Naive thymus-derived CD4-positive, alpha-beta T cell (primary cell): Measurements from ENCODE around the gene CFC1B. TPM values are rescaled to one million over a fixed set of nuclear protein-coding genes. Genes with fewer than 3 reads are reported as not detected.
"Not testable (repeated sequence)": the region's sequence is repeated elsewhere in the genome, so short reads cannot be mapped to it uniquely, and the experiment has no call there.

Experiments used
- ATAC-seq: fragments of 150-1000 bp; cut with Tn5 transposase; 2 replicates; pipeline ENCODE4 v1.10.0; 2021; ENCODE audit warnings: mild to moderate bottlenecking, moderate library complexity
- CTCF ChIA-PET: fragments of 350-600 bp; sonication (Branson Sonifier 250); formaldehyde crosslinking; loops from one replicate; lab custom pipeline; 2021; ENCODE audit warnings: antibody characterized with exemption; lab: Charles Lee
- POLR2A ChIA-PET: fragments of 350-600 bp; sonication (Branson Sonifier 250); formaldehyde crosslinking; loops from one replicate; lab custom pipeline; 2021; ENCODE audit warnings: antibody characterized with exemption, inconsistent platforms; lab: Charles Lee
- DNase-seq, 9 donors: peaks; one replicate each; pipeline versions ENCODE4 v3.0.0 to v3.0.0-alpha.2; 2020 to 2022; ENCODE audit warnings: mixed read lengths in 1 of 9
- H3K27ac ChIP-seq: one replicate; pipeline ENCODE4 v1.7.0; 2013; ENCODE audit warnings: mild to moderate bottlenecking, low read depth, low read length, moderate library complexity
- H3K27me3 ChIP-seq, 2 donors: one replicate each; pipeline ENCODE4 v1.7.0; 2013; ENCODE audit warnings: low read length in 2 of 2, mild to moderate bottlenecking in 2 of 2, moderate library complexity in 2 of 2; ENCODE audit not compliant: control insufficient read depth in 2 of 2, insufficient read depth in 2 of 2
- H3K36me3 ChIP-seq, 3 experiments: 1 replicate in 2 of 3; 2 replicates in 1 of 3; pipeline ENCODE4 v1.7.0; 2013; ENCODE audit warnings: low read length in 3 of 3, mild to moderate bottlenecking in 3 of 3, moderate library complexity in 1 of 3; ENCODE audit not compliant: insufficient read depth in 3 of 3, control insufficient read depth in 2 of 3
- H3K4me1 ChIP-seq, 2 donors: one replicate each; pipeline ENCODE4 v1.7.0; 2013; ENCODE audit warnings: low read length in 2 of 2, mild to moderate bottlenecking in 2 of 2, moderate library complexity in 1 of 2; ENCODE audit not compliant: control insufficient read depth in 2 of 2, insufficient read depth in 2 of 2
- H3K4me3 ChIP-seq: 2 replicates; pipeline ENCODE4 v1.7.0; 2013; ENCODE audit warnings: mild to moderate bottlenecking, low read length
- H3K9me3 ChIP-seq, 3 experiments: 1 replicate in 2 of 3; 2 replicates in 1 of 3; pipeline ENCODE4 v1.7.0; 2013; ENCODE audit warnings: low read length in 3 of 3; ENCODE audit not compliant: control insufficient read depth in 2 of 3
- H3K27ac Mint-ChIP-seq, 9 donors: one replicate each; pipeline ENCODE4 v1.8.0; 2020 to 2022; ENCODE audit warnings: mixed read lengths in 9 of 9, mild to moderate bottlenecking in 8 of 9, moderate library complexity in 5 of 9, inconsistent platforms in 2 of 9
- H3K27me3 Mint-ChIP-seq, 5 donors: one replicate each; pipeline ENCODE4 v1.8.0; 2021 to 2022; ENCODE audit warnings: mixed read lengths in 5 of 5, mild to moderate bottlenecking in 1 of 5
- H3K36me3 Mint-ChIP-seq, 5 donors: one replicate each; pipeline ENCODE4 v1.8.0; 2020 to 2022; ENCODE audit warnings: mixed read lengths in 5 of 5, mild to moderate bottlenecking in 3 of 5, inconsistent platforms in 1 of 5
- H3K4me1 Mint-ChIP-seq, 7 donors: one replicate each; pipeline ENCODE4 v1.8.0; 2020 to 2022; ENCODE audit warnings: mixed read lengths in 7 of 7, mild to moderate bottlenecking in 3 of 7, inconsistent platforms in 1 of 7
- H3K4me3 Mint-ChIP-seq, 10 donors: one replicate each; pipeline ENCODE4 v1.8.0; 2020 to 2022; ENCODE audit warnings: mild to moderate bottlenecking in 10 of 10, mixed read lengths in 10 of 10, moderate library complexity in 6 of 10, inconsistent platforms in 2 of 10
- H3K9me3 Mint-ChIP-seq, 11 donors: one replicate each; pipeline ENCODE4 v1.8.0; 2020 to 2022; ENCODE audit warnings: mixed read lengths in 11 of 11, mild to moderate bottlenecking in 4 of 11, inconsistent platforms in 1 of 11, moderate library complexity in 1 of 11
- intact Hi-C, 2 donors: fragments of 100-400 bp; cut with micrococcal nuclease; formaldehyde crosslinking; loops; one replicate each; pipeline ENCODE4 v1.15.1; 2023
- polyA plus RNA-seq, 2 donors: library from polyadenylated mRNA; unstranded; fragments of 300-500 nt; fragmentation: Illumina TruSeq; gene quantifications; one replicate each; pipeline ENCODE4 v1.2.3, GENCODE V29; 2021
- total RNA-seq, 6 experiments: library from RNA in 5 of 6; stranded (reverse) in 5 of 6; gene quantifications; 1 replicate in 5 of 6; 2 replicates in 1 of 6; pipeline ENCODE4 v1.2.3 and lab custom pipeline; 2021 to 2026

Gene CFC1B
- not detected for total RNA-seq
- polyA plus RNA-seq: not detected
- not detected for total RNA-seq (lab: John Stamatoyannopoulos, UW)

DNA sequence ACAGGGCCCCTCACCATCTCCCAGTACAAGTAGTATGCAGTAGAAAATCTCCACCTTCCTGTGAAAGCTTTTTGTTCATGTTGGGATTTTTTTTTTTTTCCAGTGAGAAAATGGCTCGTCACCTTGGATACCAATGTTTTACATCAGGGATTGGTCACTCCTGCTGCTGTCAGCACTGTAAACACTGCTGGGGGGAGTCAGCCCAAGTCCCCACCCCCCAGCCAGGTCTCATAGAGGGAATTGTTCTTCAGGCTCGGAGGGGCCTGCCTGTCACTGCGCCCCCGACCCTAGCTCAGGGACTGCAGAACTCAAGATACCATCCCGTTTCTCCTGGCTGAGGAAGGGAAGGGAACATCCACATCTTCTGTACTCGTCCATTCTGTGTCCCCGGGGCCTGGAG lies at the start of gene CFC1B:
Gene CFC1B, plus strand, starts transcription at position 231 of the 400 bp plus-strand sequence. CDS start 263 bp downstream, outside the sequence.
- H3K27ac Mint-ChIP-seq, H3K36me3 Mint-ChIP-seq, H3K4me3 ChIP-seq, CTCF ChIA-PET, H3K36me3 ChIP-seq, H3K4me3 Mint-ChIP-seq, H3K9me3 ChIP-seq, H3K27me3 Mint-ChIP-seq, ATAC-seq, H3K4me1 ChIP-seq, H3K27ac ChIP-seq, H3K27me3 ChIP-seq, POLR2A ChIA-PET, intact Hi-C loops, DNase-seq, H3K4me1 Mint-ChIP-seq, H3K9me3 Mint-ChIP-seq: not testable (repeated sequence)

DNA sequence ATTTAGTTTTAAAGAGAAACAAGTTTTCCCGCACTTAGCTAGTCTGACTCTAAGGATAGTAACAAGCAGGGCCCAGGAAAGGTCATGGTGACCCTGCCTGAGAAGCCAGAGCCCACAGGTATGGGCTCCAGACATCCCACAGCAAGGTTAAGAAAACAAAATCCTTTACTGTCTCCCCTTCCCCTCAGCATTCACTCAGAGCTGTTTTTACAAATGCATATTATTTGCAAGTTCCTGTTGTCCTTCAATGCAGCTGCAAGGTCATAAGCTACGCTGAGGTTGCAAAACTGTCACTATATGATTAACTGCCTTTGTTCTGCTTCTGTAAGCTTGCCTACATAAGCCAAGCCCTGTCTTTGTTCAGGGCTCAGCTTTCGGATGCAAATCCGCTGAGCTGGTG lies 29.9 kb upstream of the CFC1B start:
- intact Hi-C loops, ATAC-seq, H3K27ac Mint-ChIP-seq, H3K4me1 Mint-ChIP-seq, H3K27ac ChIP-seq, H3K4me3 ChIP-seq, DNase-seq, H3K4me1 ChIP-seq, H3K4me3 Mint-ChIP-seq, H3K36me3 ChIP-seq, POLR2A ChIA-PET, H3K27me3 ChIP-seq, H3K36me3 Mint-ChIP-seq, H3K9me3 ChIP-seq, CTCF ChIA-PET, H3K9me3 Mint-ChIP-seq, H3K27me3 Mint-ChIP-seq: not testable (repeated sequence)

DNA sequence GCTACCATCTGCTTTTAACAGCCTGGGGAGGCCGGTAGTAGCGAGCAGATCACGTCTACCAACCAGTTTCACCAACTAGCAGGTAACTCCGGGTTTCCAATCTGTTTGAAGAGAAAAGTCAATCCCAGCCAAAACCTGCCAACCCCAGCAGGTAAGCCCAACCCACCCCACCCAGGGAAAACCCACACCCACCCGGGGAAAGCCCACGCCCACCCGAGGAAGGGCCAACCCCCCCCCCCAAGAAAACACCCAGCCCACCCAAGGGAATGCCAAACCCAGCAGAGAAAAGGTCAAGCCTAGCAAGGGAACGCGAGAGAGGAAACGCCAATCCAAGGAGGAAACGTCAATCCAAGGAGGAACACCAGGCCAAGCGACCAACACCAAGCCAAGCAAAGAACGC lies 11.8 kb upstream of the CFC1B start, which contains the start of gene POTEI:
Gene POTEI, minus strand, starts transcription at position 101 of the 400 bp plus-strand sequence. Its CDS starts 93 bp downstream, at position 8.
- H3K27me3 Mint-ChIP-seq, intact Hi-C loops, ATAC-seq, H3K9me3 ChIP-seq, CTCF ChIA-PET, H3K4me3 ChIP-seq, H3K4me3 Mint-ChIP-seq, H3K27me3 ChIP-seq, H3K9me3 Mint-ChIP-seq, H3K27ac ChIP-seq, H3K27ac Mint-ChIP-seq, H3K36me3 Mint-ChIP-seq, H3K36me3 ChIP-seq, POLR2A ChIA-PET, H3K4me1 ChIP-seq, H3K4me1 Mint-ChIP-seq, DNase-seq: not testable (repeated sequence)

DNA sequence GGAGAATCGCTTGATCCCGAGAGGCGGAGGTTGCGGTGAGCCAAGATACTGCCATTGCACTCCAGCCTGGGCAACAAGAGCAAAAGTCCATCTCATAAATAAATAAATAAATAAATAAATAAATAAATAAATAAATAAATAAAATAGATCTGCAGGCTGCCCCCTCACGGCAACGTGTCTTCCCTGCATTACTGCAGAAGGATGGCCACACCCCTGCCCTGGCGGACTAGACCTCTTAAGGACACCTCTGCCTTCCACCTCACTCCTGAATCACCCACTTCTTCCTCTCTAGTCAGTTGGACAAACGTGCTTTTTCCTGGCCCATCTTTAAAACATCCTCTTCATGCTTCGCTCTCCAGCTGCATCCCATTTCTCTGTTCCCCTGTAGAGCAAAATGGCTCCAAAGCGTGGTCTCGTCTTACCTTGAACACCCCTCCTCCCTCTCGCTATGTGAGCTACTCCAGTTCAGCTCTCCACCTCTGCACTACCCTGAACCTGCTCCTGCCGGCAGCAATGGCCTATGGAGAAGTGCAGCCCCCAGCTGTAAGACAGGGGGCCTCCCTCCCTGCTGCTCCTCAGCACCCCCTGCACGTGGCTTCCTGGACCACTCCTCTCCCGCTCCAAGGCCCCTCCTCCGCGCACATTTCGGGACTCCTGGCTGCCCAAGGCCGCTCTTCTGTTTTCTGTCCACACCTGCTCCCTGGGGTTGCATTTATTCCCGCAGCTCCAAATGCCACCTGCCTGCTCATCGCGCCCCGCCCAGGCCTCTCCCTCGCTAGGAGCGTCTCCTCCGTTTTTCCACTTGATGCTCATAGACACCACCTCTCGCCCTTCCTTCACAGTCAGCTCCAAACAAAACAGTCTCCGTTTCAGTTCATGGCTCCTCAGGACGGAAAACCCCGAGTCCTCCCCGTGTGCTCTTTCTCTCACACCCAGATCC lies 9.9 kb upstream of the CFC1B start:
- H3K9me3 Mint-ChIP-seq, H3K4me3 ChIP-seq, H3K27ac Mint-ChIP-seq, H3K27ac ChIP-seq, H3K4me1 ChIP-seq, DNase-seq, H3K36me3 Mint-ChIP-seq, H3K4me1 Mint-ChIP-seq, ATAC-seq, H3K27me3 Mint-ChIP-seq, H3K36me3 ChIP-seq, H3K9me3 ChIP-seq, intact Hi-C loops, CTCF ChIA-PET, H3K4me3 Mint-ChIP-seq, POLR2A ChIA-PET, H3K27me3 ChIP-seq: not testable (repeated sequence)

DNA sequence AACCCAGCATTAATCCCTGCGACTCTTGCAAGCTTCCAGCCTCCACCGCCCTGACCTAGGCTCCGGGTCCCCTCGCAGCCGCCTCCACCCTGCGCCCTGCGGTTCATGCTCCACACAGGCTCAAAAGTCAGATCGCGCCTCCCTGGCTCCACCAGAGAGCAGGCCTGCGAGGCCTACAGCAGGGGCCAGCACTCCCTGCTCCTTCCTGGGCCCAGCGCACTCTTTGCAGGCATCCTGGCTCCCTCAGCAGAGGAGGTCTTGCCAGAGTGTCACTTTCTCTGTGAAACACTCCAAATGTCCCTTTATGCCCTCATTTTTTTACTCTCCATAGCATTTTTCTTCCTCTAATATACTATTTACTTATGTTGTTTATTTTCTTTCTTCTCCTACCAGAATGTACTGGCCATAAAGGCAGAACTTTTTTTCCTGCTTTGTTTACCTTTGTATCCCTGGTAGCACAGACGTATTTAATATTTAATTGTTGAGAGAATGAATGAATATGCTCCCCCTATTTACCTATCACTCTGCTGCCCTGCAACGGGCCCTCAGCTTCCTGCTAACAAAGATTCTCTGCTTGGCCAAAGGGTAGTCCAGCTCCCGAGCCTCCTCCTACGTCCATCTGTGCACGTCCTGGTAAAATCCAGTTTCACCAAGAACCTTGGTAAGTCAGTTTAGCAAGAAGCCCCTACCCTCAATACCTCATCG lies 9.1 kb upstream of the CFC1B start:
- H3K27me3 ChIP-seq, H3K36me3 Mint-ChIP-seq, H3K27me3 Mint-ChIP-seq, H3K27ac Mint-ChIP-seq, H3K4me1 Mint-ChIP-seq, DNase-seq, POLR2A ChIA-PET, H3K27ac ChIP-seq, H3K9me3 ChIP-seq, H3K4me3 ChIP-seq, intact Hi-C loops, H3K9me3 Mint-ChIP-seq, H3K36me3 ChIP-seq, H3K4me3 Mint-ChIP-seq, CTCF ChIA-PET, H3K4me1 ChIP-seq, ATAC-seq: not testable (repeated sequence)

DNA sequence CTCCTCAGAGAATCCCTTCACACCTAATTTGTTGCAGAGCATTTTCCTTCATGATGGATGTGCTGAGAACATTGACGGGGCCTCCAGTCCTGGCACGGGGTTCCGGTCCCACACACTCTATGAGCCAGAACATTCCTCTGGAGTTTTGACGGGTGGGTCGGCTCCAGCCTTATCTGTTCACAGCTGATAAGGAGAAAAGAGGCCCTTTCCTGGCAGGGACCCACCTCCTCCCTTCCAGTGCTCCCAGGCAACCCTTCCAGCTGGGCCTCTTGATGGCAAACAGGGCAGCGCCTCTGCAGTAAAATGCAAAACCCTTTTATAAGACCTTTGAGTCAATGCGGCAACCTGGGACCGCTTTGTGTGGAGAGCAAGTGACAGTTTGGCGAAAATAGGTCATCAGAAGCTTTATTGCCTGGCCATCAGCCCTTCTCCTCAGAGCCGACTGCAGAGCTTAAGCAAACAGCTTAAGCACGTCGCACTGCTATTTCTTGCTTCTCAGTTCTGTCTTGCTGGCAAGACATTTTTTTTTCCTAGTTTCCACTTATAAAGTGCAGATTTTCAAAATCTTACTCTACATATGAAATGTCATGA lies 2.4 kb upstream of the CFC1B start:
- ATAC-seq, H3K9me3 ChIP-seq, H3K4me3 Mint-ChIP-seq, H3K4me1 Mint-ChIP-seq, H3K27ac Mint-ChIP-seq, H3K27me3 ChIP-seq, CTCF ChIA-PET, H3K4me3 ChIP-seq, POLR2A ChIA-PET, H3K36me3 ChIP-seq, H3K36me3 Mint-ChIP-seq, H3K4me1 ChIP-seq, H3K9me3 Mint-ChIP-seq, H3K27me3 Mint-ChIP-seq, intact Hi-C loops, DNase-seq, H3K27ac ChIP-seq: not testable (repeated sequence)
